ENCODE measurements around the gene PTGER4.

PTGER4 gene

DNA sequence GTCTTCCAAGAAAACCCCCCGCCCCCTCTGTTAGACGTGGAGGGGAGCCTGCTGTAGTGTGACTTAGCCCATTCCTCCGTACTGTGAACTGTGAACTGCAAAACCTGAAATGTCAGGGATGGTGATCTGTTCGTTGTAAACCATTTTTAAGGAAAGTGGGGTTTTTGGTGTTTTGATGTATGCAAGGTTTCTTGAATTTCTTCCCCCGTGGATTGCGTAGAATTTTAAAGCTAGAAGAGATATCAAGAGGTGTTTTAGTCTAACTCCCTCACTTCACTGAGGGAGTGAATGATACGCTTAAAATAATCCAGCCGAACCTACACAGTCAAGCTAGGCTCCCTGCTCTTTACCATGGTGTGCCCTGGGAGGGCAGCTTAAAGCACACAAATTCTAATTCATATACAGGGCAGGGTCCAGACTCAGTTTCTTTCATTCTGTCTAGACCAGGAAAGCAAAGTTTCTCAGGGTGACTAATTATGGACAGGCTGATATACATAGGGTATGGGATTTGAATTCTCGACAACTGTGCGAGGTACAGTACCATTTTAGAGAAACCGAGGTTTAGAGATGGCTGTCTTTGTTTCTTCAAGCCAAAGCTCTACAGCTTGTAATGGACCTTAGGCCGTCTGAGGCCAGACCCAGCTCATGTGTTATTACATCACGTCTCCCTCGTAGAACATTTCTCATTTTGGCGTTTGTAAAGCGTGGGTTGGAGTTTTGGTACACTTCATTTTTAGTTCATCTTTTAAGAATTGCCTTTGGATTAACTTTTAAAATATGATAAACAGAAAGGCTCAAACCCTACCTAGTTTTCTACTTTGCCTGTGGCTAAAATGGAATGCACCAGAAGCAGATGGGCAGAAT is 2.7 kb downstream of the PTGER4 start:
- TF ChIP-seq, protein P1, sequence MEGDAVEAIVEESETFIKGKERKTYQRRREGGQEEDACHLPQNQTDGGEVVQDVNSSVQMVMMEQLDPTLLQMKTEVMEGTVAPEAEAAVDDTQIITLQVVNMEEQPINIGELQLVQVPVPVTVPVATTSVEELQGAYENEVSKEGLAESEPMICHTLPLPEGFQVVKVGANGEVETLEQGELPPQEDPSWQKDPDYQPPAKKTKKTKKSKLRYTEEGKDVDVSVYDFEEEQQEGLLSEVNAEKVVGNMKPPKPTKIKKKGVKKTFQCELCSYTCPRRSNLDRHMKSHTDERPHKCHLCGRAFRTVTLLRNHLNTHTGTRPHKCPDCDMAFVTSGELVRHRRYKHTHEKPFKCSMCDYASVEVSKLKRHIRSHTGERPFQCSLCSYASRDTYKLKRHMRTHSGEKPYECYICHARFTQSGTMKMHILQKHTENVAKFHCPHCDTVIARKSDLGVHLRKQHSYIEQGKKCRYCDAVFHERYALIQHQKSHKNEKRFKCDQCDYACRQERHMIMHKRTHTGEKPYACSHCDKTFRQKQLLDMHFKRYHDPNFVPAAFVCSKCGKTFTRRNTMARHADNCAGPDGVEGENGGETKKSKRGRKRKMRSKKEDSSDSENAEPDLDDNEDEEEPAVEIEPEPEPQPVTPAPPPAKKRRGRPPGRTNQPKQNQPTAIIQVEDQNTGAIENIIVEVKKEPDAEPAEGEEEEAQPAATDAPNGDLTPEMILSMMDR (IDR thresholded peaks at IDR 0.05; ENCODE audit: insufficient read depth, low read length, poor library complexity, severe bottlenecking), result no peak
- Histone ChIP-seq H3K27me3 (replicated peaks; ENCODE audit: control insufficient read depth, insufficient read depth, low read length) (no peaks in the 10 kb centered on the region), H3K4me3 (replicated peaks; ENCODE audit: low read depth, low read length) (peak overlapping the region; percentile 71), H3K36me3 (ENCODE audit: control insufficient read depth, insufficient read depth, low read length) (no peaks in the 10 kb centered on the region)
- DNase-seq (ENCODE audit: extremely low read depth, insufficient read length), result no peak

- no peak for DNase-seq (ENCODE audit: extremely low read depth, insufficient read length)
- TF ChIP-seq, protein P1 (IDR thresholded peaks at IDR 0.05; ENCODE audit: insufficient read depth, low read length, poor library complexity, severe bottlenecking), result no peak
- no peaks in the 10 kb centered on the region for H3K27me3 ChIP-seq (replicated peaks; ENCODE audit: control insufficient read depth, insufficient read depth, low read length)
- H3K36me3 ChIP-seq (ENCODE audit: control insufficient read depth, insufficient read depth, low read length), result no peaks in the 10 kb centered on the region
- H3K4me3 ChIP-seq (replicated peaks; ENCODE audit: low read depth, low read length), result no peak overlapping the region
Measured at GRCh38 chr5:40683305-40683704, 3.6 kb downstream of the PTGER4 start.

DNA sequence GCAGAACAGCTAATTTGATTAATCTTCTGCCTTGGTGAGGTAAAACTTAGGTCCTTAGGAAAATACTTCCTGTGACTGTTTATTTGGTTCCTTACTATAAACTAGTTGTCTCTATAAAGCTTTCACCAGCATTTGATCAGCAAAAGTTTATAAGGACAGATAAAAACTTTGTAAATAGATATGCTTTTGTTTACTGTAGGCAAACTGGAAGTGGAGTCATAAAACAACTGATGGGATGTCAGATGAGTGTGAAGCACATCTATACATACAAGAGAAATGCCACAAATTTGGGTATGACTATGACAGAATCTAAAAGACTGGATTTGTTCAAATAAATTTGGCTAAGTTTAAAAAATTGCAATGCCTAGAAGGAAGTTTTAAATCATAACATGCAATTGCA is 5.5 kb downstream of the PTGER4 start:
- no peaks in the 10 kb centered on the region for H3K27me3 ChIP-seq (replicated peaks; ENCODE audit: control insufficient read depth, insufficient read depth, low read length)
- TF ChIP-seq, protein P1 (IDR thresholded peaks at IDR 0.05; ENCODE audit: insufficient read depth, low read length, poor library complexity, severe bottlenecking), result no peak
- DNase-seq (ENCODE audit: extremely low read depth, insufficient read length), result no peak
- H3K36me3 ChIP-seq (ENCODE audit: control insufficient read depth, insufficient read depth, low read length), result no peaks in the 10 kb centered on the region
- no peak overlapping the region for H3K4me3 ChIP-seq (replicated peaks; ENCODE audit: low read depth, low read length)

- H3K27me3 ChIP-seq (replicated peaks; ENCODE audit: control insufficient read depth, insufficient read depth, low read length), result no peaks in the 10 kb centered on the region
Measured at GRCh38 chr5:40685976-40686486, 6.3 kb downstream of the PTGER4 start.

GRCh38 chr5:40687321-40687720 is 7.6 kb downstream of the PTGER4 start:
- TF ChIP-seq, protein P1 (IDR thresholded peaks at IDR 0.05; ENCODE audit: insufficient read depth, low read length, poor library complexity, severe bottlenecking), result no peak
- H3K36me3 ChIP-seq (ENCODE audit: control insufficient read depth, insufficient read depth, low read length), result no peaks in the 10 kb centered on the region
- H3K27me3 ChIP-seq (replicated peaks; ENCODE audit: control insufficient read depth, insufficient read depth, low read length), result no peaks in the 10 kb centered on the region
- no peak for DNase-seq (ENCODE audit: extremely low read depth, insufficient read length)
- no peak overlapping the region for H3K4me3 ChIP-seq (replicated peaks; ENCODE audit: low read depth, low read length)

More at GRCh38 chr5:40685976-40686486, 6.3 kb downstream of the PTGER4 start:
- H3K4me3 ChIP-seq (replicated peaks; ENCODE audit: low read depth, low read length), result no peak overlapping the region
- TF ChIP-seq, protein P1 (IDR thresholded peaks at IDR 0.05; ENCODE audit: insufficient read depth, low read length, poor library complexity, severe bottlenecking), result no peak
- H3K36me3 ChIP-seq (ENCODE audit: control insufficient read depth, insufficient read depth, low read length), result no peaks in the 10 kb centered on the region
- no peak for DNase-seq (ENCODE audit: extremely low read depth, insufficient read length)
